T-helper 22 cell (primary cell): ENCODE data around the gene PRPF19.

ENCODE experiments used
- DNase-seq: peaks from one replicate; pipeline ENCODE4 v3.0.0-alpha.2; 2020; ENCODE audit warnings: low read depth

PRPF19 gene

DNA sequence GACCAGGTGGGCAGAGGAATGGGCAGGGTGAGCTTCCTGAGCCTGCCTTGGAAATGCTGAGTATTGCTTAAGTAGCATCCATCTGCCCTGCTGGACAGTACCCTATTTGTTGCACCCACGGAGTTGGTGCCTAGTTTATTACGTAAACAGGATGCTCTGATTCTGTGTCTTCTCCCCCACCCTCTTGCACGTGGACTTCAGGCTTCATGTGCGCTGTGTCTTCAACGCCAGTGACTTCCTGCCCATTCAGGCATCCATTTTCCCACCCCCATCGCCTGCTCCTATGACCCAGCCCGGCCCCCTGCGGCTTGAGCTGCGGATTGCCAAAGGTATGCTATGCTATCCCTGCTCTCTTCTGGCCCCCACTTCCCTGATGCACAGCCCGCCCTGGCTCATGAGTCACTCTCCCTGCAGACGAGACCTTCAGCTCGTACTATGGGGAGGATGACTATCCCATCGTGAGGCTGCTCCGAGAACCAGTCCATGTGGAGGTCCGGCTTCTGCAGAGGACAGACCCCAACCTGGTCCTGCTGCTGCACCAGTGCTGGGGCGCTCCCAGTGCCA, 33.3 kb downstream of the PRPF19 start:
- no peak for DNase-seq

DNA sequence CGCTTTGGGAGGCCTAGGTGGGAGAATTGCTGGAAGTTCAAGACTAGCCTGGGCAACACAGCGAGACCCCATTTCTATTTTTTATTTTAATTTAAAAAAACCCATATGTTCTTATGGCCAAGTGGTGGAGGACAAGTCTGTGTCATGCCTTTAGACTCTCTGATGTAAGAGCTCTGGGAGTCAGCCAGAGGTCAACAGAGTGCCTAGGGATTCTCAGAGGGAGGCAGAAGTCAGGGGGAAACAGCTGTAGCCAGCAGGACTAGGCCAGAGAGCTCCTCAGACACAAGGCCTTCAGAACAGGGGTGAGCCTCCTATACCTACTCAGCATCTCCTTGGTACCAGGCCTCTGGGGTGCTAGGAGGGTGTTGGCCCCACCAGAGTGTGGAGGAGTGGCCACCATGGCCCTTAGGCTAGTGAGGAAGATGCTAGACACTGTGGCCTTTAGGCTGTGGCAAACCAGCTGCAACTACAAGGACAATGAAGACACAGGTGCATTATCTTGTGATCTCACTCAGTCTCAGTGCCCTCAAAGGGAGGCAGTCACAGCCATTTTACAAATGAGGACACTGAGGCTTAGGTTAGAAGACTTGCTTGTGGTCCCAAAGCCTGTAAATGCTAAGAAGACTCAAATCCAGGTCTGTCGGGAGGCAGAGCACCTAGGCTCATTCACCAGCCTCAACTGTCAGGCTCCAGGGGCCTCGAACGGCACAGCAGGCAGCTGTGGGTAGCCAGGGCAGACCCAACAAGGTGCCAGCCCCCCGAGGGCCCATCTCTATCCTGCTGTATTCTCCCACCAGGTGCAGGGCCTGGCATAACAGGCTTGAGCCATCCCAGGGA, 34.0 kb downstream of the PRPF19 start:
- no peak for DNase-seq

DNA sequence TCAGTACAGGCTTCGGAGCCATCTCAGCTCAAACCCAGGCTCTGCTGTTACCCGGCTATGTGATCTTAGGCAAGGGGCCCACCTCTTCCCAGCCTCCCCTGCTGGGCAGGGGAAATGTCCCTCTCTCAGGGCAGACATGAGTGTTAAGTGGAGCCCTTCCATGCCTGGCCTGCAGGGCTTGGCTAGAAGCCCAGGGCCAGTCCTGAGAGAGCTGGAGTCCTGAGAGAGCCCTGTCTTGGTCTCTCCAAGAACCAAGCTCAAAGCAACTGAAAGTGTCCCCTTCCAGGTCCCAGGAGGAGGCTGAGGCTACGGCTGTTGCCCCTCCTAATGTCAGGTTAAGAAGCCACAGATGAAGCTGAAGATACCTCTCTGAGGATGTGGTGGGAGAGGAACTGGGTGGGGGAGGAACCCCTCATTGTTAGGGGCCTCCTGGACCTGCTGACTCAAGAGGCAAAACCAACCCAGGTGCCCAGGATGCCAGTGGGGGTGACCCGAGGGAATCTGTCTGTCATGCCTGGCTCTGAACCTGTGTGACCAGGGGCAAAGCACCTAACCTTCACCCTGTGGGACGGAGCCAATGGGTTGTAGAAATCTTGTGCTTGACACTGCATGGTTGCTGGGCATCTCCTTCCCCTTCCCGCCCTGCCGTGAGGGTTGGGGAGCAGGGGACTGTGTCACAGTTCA, 34.9 kb downstream of the PRPF19 start:
- DNase-seq: no peak

DNA sequence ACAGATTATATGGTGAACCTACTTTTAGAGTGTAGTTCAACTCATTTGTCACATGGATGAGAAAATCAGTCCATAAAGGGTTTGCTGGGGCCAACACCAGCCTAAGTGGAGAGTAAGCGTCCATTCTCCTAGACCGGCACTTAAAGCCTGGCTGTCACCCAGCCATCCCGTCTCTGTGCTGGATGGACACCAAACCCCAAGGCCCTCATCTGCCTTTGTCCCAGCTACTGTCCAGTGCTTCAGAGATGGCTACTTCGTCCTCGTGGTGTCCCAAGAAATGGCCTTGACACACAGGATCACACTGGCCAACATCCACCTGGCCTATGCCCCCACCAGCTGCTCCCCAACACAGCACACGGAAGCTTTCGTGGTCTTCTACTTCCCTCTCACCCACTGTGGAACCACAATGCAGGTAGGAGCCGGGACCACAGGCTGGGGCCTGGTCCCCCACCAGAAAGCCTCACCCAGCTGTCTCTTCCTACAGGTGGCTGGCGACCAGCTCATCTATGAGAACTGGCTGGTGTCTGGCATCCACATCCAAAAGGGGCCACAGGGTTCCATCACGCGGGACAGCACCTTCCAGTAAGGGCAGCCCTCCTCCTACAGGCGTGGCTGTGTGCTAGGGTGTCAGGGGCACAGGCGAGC, 35.5 kb downstream of the PRPF19 start:
- DNase-seq: no peak

DNA sequence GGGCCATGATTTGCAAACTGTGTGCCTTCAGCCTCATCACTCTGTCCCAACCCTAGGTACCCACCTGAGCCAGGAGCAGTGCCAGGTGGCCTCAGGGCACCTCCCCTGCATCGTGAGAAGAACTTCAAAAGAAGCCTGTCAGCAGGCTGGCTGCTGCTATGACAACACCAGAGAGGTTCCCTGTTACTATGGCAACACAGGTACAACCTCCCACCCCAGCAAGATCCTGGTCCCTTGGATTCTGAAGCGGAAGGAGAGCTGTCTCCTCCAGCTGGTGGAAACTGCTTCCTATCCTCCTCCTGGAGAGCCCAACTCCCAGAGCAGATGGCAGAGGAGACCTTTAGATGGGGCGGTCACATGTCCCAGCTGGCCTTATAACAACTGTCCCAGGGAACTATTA, 36.1 kb downstream of the PRPF19 start:
- DNase-seq: no peak

DNA sequence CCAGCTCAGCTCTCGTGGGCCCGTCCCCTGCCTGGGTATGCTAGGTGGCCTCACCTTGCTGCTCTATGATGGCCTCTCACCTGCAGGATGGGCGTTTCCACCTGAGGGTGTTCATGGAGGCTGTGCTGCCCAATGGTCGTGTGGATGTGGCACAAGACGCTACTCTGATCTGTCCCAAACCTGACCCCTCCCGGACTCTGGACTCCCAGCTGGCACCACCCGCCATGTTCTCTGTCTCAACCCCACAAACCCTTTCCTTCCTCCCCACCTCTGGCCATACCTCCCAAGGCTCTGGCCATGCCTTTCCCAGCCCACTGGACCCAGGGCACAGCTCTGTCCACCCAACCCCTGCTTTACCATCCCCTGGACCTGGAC, 36.9 kb downstream of the PRPF19 start:
- no peak for DNase-seq

DNA sequence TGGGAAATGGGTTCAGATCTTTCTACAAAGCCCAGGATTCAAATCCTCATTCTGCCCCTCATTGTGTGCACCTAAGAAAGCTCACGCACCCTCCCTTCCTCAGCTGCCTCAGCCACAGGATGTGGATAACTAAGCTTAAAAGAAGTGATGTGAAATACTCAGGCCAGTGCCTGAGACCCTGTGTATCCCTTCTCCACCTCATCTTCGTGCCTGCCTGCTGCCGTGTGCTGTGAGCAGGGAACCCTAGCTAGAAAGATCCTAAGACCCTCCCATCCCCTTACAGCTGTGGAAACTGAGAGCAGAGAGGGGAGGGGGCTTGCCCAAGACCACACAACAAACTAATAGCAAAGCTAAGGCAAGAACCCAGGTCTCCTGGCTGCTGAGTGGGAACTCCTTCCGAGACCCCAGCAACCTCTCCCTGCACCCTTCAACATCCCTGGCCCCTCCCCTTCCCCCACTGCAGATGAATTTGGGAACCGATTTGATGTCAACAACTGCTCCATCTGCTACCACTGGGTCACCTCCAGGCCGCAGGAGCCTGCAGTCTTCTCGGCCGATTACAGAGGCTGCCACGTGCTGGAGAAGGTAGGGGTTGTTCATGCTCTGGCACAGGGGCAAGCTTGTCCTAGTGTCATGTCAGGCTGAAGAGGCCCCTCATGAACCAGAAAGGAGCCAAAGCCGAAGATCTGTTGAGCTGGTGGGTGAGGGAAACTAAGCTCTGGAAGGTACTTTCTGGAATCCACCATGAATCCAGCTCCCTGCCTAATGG, 37.5 kb downstream of the PRPF19 start:
- DNase-seq: no peak

DNA sequence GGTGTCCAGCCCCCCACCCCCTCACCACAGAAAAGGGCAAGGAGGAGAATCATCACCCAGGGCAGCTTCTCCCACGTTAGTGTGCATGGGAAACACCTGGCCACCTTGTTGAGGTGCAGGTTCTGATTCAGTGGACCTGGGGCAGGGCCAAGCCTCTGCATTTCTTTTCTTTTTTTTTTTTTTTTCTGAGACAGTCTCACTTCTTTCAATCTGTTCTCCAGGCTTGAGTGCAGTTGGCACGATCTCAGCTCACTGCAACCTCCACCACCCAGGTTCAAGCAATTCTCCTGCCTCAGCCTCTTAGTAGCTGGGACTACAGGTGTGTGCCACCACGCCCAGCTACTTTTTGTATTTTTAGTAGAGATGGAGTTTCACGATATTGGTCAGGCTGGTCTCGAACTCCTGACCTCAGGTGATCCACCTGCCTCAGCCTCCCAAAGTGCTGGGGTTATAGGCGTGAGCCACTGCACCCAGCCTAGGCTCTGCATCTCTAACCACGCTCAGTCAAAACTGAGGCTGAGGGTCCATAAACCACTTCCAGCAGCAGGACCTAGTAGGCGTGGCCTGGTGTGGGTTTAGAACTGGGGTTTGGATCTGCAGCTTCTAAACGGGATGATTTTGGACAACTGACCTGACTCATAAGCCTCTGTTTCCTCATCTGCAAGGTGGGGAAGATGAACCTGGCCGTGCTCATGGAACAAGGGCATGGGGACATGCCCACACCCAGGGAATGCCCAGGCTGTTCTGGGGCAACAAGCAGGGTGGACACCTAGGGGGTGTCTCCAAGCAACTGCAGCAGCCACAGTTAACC, 38.3 kb downstream of the PRPF19 start:
- no peak for DNase-seq

DNA sequence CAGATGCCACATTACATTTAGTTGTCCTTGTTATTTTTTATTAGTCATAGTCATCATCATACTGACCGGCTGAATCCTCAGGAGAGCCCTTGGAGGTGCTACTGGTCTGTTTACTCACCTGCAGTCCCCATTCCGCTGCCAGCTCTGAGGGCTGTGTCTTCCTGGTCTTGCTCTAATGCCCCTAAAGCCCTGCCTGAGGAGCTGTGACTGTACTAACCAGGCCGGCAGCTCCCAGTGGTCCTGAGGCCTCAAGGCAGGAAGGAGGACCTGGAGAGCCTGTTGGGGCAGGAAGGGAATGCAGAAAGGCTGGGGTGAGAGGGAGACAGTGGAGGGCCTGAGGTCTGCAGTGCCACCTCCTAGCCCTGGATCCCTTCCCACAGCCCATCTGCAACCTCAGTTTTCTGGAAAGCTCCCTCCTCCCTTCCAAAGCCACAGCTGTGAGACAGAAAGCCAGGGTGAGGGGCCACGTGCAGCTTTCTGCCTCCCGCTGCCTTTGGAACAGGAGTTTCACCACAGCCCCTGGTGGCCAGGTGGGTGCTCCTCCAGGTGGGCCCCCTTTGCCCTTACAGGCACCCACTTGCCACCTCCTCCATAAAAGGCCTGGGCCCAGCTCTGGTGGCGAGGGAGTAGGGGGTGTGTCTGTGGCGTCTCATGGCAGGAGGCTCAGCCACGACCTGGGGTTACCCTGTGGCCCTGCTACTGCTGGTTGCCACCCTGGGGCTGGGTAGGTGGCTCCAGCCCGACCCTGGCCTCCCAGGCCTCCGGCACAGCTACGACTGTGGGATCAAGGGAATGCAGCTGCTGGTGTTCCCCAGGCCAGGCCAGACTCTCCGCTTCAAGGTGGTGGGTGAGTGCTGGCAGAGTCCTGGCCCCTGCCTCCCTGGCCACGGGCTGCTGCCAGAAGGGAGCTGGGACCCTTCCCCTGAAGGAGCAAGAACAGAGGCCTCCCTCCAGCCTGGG, 39.2 kb downstream of the PRPF19 start, which contains the start of gene ZP1:
Gene ZP1 (plus strand): TSS at position 632 of the 960 bp plus-strand sequence. CDS start 20 bp downstream, at position 652.
- no peak for DNase-seq

DNA sequence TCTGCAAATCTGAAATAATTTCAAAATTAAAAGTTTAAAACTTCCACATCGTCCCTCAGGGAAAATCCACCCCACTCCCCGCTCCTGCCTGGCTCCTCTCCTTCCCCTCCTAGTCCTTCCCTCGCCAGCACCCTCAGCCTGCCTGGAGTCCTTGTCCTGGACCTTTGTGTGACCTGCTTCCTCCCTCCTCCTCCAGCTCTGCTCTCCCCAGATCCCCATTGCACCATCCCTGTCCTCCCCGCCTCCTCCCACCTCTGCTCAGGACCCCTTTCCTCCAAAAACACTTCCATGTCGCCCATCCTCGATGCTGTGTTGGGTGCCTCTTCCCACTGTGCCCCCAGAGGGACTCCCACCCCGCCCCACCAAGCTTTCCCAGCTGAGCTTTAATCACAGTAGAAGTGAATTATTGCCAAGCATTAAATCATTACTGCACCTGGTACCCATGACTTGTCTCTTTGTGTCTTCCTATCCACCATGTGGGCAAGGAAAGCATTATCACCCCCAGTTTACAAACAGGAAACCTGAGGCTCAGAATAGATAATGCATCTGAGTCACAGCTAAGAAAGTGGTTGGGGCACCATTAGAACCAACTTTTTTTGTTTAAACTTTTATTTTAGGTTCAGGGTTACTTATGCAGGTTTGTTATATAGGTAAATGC, 41.4 kb downstream of the PRPF19 start:
- no peak for DNase-seq

DNA sequence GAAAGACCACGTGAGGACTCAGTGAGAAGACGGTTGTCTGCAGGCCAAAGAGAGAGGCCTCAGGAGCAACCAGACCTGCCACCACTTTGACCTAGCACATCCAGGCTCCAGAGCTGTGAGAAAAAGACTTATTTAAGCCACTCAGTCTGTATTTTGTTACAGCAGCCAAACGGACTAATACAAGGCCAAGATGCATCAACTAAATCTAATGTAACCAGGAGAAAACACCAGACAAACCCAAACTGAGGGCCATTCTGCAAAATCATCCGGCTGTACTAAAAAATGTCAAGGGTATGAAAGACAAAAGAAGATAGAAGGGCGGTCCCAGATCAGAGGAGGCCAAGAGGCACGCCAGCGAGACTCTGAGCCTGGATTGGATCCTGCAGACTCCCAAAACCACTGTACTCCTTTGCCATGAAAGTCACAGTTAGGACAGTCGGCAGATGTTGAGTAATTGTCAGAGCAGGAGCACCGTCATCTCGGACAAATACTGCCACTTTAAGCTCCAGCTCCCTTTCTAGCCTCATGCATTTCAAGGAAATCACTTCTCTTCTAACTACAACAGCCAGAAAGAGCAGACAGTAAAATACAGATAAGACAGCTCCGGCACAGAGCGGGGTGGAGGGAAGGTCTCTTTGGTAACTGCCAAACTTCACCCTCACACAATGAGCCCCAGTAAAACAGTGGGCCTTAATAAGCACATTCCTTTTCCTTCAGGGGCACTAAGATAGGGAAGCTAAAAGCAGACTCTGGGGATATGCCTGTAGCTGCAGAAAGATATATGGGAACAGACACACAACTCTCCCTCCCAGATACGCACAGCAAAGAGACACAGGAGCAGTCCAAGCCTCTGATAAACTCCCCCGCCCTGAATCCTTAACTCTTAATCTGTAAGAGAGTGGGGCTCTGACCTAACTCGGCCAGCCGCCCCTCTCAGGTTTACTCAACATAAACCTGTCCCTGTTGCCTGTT, 42.5 kb downstream of the PRPF19 start:
- no peak for DNase-seq

DNA sequence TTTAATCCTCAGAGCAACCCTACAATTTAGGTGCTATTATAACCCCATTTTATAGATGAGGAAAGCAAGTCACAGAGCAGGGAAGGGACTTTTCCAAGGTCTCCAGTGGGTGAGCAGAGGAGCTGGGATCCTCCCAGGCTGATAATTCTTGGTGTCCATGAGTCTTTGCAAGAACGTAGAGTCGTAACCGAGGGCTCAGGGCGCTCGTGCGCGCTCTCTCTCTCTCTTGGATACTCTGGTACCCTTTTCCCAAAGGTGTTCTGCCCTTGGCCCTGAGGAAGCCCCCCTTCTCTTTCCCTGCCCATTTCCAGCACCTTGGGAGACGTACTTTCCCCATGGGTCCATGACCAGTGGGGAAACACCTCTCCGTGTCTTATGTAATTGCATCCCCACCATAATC, 44.2 kb downstream of the PRPF19 start:
- no peak for DNase-seq

DNA sequence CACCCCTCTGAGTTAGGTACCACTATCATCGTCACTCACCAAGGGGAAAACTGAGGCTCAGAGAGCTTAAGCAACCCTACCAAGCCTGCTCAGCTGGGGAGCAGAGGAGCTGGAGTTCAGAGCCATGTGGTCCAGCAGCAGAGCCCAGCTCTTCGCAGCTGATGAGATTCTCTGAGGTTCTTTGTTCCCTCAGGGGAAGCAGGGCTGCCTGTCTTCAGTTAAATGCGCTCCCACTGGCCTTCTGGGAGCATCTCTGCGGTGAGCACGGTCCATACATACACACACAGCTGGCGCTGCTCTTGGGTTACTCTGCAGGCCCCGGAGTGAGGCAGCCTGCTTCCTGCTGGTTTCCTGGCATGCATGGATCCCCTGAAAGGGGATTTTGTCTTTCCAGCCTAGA, 45.4 kb downstream of the PRPF19 start:
- no peak for DNase-seq

DNA sequence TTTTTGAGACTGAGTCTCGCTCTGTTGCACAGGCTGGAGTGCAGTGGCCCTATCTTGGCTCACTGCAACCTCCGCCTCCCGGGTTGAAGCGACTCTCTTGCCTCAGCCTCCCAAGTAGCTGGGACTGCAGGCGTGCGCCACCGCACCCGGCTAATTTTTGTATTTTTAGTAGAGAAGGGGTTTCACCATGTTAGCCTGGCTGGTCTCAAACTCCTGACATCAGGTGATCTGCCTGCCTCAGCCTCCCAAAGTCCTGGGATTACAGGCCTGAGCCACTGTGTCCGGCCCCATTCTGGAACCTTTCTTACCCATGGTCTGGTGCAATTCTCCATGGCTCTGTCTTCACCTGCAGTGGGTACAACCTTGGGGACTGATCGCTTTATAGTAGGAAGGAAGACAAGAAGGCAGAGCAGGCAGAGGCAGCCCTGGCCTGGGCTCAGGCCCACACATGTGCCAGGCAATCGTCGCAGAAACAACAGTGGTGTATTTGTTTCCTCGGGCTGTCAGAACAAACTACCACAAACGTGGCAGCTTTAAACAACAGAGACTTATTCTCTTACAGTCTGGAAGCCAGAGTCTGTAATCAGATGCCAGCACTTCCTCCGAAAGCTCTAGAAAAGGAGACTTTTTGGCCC, 46.7 kb downstream of the PRPF19 start:
- DNase-seq: no peak

DNA sequence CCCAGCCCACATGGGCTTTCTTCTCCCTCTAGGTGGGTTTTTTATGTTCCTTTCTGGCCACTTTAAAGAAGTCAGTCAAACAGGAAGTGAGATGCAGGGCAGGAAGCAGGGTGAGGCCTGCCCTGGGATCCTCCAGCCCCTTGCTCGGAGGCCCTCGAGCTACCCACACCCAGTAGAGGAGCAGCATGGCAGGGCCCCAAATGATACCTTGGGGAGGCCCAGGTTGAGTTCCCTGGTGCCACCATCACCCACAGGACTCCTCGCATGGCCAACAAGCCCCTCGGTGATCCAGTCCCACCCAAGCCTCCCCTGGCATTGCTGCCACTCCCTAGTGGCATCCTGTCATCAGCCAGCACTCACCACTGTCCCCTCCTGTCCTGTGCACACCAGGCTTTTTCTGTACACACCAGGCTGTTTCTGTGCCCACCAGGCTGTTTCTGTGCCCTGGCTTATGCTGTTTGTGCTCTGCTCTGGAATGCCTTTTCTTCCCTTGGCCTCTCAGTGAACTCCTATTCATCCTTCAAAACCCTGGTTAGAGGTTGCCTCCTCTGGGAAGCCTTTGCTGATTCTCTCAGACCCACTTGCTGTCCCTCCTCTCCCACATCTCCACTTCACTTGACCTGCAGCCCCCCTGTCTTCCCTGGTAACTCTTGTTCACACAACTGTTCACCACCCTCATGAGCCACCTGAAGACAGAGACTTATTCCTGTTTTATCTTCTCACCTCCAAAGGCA, 47.5 kb downstream of the PRPF19 start:
- no peak for DNase-seq

DNA sequence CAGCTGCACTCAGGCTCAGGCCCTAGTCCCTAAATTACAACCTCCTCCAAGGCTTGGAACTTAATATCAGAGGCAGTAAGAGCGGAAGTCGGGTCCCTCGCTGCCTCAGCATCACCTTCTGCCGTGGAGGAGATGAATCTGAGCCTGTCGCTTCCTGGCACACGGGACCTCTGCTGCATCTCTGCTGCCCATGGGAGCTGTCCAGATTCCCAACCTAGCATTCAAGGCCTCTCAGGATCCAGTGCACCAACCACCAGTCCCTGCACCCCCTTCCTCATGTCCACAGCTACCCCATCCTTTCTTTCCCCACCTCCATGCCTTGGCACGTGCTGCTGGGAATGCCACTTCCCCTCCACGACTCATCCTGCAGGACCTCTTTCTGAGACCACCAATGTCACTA, 48.1 kb downstream of the PRPF19 start:
- no peak for DNase-seq
